K562 (cell line): ENCODE measurements around the gene STX7. TPM values are rescaled to one million over a fixed set of nuclear protein-coding genes. Genes with fewer than 3 reads are reported as not detected.
A peak's percentile ranks its signal among the peaks of the same experiment; 100 is the strongest.

Experiments used
- BRF1 ChIP-seq: IDR thresholded peaks from 3 replicates; pipeline ENCODE4 v1.6.1; 2011; ENCODE audit warnings: borderline replicate concordance, mild to moderate bottlenecking; ENCODE audit not compliant: insufficient read length; ENCODE audit errors: extremely low read depth
- CTCFL ChIP-seq: IDR thresholded peaks from 2 replicates; pipeline ENCODE4 v1.6.1; 2011; ENCODE audit warnings: borderline replicate concordance, low read depth, mild to moderate bottlenecking, moderate library complexity, low read length; ENCODE audit not compliant: insufficient read depth, poor library complexity, severe bottlenecking
- DIDO1 ChIP-seq: fragments of 450-650 bp; IDR thresholded peaks from 2 replicates; pipeline ENCODE4 v1.6.1; 2016; ENCODE audit warnings: low read depth, missing biosample characterization, missing genetic modification characterization
- HNRNPH1 ChIP-seq: fragments of 200-400 bp; formaldehyde crosslinking; optimal IDR thresholded peaks from 2 replicates; pipeline ENCODE3; 2017; ENCODE audit warnings: low read depth, mild to moderate bottlenecking, low read length, moderate library complexity
- HNRNPUL1 ChIP-seq: fragments of 200-400 bp; formaldehyde crosslinking; IDR thresholded peaks from 2 replicates; pipeline ENCODE4 v1.6.1; 2017; ENCODE audit warnings: low read length
- NR3C1 ChIP-seq: sonication (generic); formaldehyde crosslinking; IDR thresholded peaks from 2 replicates; pipeline ENCODE4 v1.8.1; 2022; ENCODE audit warnings: missing genetic modification reagents
- PHF20 ChIP-seq: fragments of 450-650 bp; IDR thresholded peaks from 2 replicates; pipeline ENCODE4 v1.6.1; 2018; ENCODE audit not compliant: partially characterized antibody
- POLR2G ChIP-seq: fragments of 200-400 bp; formaldehyde crosslinking; IDR thresholded peaks from 2 replicates; pipeline ENCODE4 v1.6.1; 2017; ENCODE audit warnings: low read depth, mild to moderate bottlenecking, antibody characterized with exemption, low read length, moderate library complexity
- PRPF4 ChIP-seq: fragments of 200-400 bp; formaldehyde crosslinking; IDR thresholded peaks from one replicate; pipeline ENCODE4 v1.6.1; 2017; ENCODE audit warnings: low read length, low read depth, mild to moderate bottlenecking; ENCODE audit not compliant: insufficient read depth, poor library complexity, severe bottlenecking
- THRA ChIP-seq: fragments of 450-650 bp; IDR thresholded peaks from 2 replicates; pipeline ENCODE4 v1.6.1; 2017; ENCODE audit warnings: mild to moderate bottlenecking, moderate library complexity
- ZFP91 ChIP-seq: sonication (generic); formaldehyde crosslinking; IDR thresholded peaks from 2 replicates; pipeline ENCODE4 v1.8.0; 2022; ENCODE audit warnings: mild to moderate bottlenecking, missing genetic modification reagents
- ZNF282 ChIP-seq: sonication (generic); formaldehyde crosslinking; IDR thresholded peaks from 2 replicates; pipeline ENCODE4 v1.8.1; 2023; ENCODE audit warnings: missing genetic modification reagents
- ZNF311 ChIP-seq: fragments of 250-450 bp; sonication (Bioruptor Pico); IDR thresholded peaks from 2 replicates; pipeline ENCODE4 v1.4.0; 2020; ENCODE audit warnings: mild to moderate bottlenecking, moderate library complexity
- ZNF592 ChIP-seq: fragments of 450-650 bp; IDR thresholded peaks from 2 replicates; pipeline ENCODE4 v1.6.1; 2017; ENCODE audit warnings: antibody characterized with exemption, mild to moderate bottlenecking
- polyA plus RNA-seq, 8 experiments: library from polyadenylated mRNA; depleted of rRNA in 4 of 8; stranded (reverse) in 5 of 8; unstranded in 3 of 8; fragments of >200 nt; fragmentation: Nextera tagmentation in 2 of 8; fragmentation: Illumina TruSeq in 1 of 8; extraction: Ambion mirVana in 2 of 8; extraction: Trizol in 1 of 8; gene quantifications; 2 replicates each; pipeline versions ENCODE4 v1.2.1 to v1.2.3, GENCODE V29; 2011 to 2014; ENCODE audit warnings: inconsistent platforms in 1 of 8, missing spikeins in 1 of 8
- total RNA-seq, 7 experiments: library from RNA; depleted of rRNA in 6 of 7; stranded (reverse); fragments of >200 nt in 6 of 7; fragmentation: Illumina TruSeq in 2 of 7; extraction: Trizol in 2 of 7; gene quantifications; 2 replicates each; pipeline versions ENCODE4 v1.2.1 to v1.2.3, GENCODE V29; 2011 to 2021; ENCODE audit warnings: low replicate concordance in 1 of 7
- TF ChIP-seq, protein P1 (sequence below): sonication (generic); formaldehyde crosslinking; IDR thresholded peaks from 2 replicates; pipeline ENCODE4 v1.8.0; 2022; ENCODE audit warnings: missing genetic modification reagents, mild to moderate bottlenecking, borderline replicate concordance

Gene STX7
- total and polyA plus RNA-seq, 9 of the 15 experiments (the other 6 are each of a cell fraction or from before 2014, with no cell fraction given): 13.0 to 34.4 (median 25.3) TPM

- TF ChIP-seq, protein P1, sequence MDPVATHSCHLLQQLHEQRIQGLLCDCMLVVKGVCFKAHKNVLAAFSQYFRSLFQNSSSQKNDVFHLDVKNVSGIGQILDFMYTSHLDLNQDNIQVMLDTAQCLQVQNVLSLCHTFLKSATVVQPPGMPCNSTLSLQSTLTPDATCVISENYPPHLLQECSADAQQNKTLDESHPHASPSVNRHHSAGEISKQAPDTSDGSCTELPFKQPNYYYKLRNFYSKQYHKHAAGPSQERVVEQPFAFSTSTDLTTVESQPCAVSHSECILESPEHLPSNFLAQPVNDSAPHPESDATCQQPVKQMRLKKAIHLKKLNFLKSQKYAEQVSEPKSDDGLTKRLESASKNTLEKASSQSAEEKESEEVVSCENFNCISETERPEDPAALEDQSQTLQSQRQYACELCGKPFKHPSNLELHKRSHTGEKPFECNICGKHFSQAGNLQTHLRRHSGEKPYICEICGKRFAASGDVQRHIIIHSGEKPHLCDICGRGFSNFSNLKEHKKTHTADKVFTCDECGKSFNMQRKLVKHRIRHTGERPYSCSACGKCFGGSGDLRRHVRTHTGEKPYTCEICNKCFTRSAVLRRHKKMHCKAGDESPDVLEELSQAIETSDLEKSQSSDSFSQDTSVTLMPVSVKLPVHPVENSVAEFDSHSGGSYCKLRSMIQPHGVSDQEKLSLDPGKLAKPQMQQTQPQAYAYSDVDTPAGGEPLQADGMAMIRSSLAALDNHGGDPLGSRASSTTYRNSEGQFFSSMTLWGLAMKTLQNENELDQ: no peak
- TF ChIP-seq POLR2G (no peak), BRF1 (no peak), PHF20 (no peak), CTCFL (no peak), ZNF282 (CRISPR knock-in tag) (no peak), PRPF4 (no peak), HNRNPH1 (no peak), ZNF592 (peak; percentile 40; the same call in 1 of the 2 replicates), NR3C1 (no peak), HNRNPUL1 (no peak), DIDO1 (no peak), ZFP91 (no peak), THRA (no peak), ZNF311 (CRISPR knock-in tag) (no peak)
Observed at GRCh38 chr6:132511210-132511830, 1.6 kb downstream of the STX7 start (continued).
